GM21619 (cell line): ENCODE data around the gene VANGL2.

Experiments
- ATAC-seq: cut with Tn5 transposase; IDR thresholded peaks from one replicate; pipeline ENCODE4 v1.9.1; 2021; ENCODE audit not compliant: unreplicated experiment

The VANGL2 gene

DNA sequence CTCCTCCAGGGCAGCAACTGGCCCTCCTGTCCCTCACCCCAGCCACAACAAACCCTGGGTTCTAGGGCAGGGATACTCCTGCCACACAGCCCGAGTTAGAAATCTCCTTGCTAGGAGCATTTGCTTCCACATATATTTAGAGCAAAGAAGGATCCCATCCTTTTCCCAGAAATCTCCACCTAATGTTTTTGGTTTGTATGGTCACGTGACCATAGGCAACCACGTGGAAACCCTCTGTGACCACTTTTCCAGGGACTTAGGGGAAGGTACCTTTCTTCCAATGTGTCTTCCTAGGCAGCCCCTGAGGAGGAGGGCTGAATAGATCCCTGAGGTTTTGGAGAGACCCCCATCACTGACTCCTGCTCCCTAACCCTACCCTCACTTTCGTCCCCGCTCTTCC, 25.5 kb downstream of the VANGL2 start:
- ATAC-seq: no peak

GRCh38 chr1:160427625-160428024, 27.3 kb downstream of the VANGL2 start:
- ATAC-seq: no peak

DNA sequence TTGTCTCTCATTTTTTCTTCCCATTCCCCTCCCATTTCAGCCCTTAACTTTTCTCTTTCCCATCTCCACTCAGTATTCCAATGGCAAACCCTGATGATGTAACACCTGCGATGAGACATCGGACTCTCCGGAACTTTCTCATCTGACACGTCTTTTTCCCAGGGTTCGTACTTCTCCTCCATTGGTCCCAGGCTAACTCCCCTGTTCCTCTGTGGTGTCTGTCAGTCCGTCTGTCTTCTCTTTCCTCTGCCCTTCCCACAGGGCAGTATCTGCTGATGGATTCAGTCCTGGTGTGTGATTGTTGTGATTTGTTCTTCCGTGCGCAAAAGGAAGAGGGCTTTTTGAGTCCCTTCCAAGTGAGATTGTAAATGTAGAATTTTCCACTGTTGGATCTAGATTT, 27.7 kb downstream of the VANGL2 start:
- no peak for ATAC-seq

- ATAC-seq: no peak
Observed at GRCh38 chr1:160428655-160429054, 28.3 kb downstream of the VANGL2 start.

GRCh38 chr1:160429125-160429561, 28.8 kb downstream of the VANGL2 start:
- no peak for ATAC-seq

DNA sequence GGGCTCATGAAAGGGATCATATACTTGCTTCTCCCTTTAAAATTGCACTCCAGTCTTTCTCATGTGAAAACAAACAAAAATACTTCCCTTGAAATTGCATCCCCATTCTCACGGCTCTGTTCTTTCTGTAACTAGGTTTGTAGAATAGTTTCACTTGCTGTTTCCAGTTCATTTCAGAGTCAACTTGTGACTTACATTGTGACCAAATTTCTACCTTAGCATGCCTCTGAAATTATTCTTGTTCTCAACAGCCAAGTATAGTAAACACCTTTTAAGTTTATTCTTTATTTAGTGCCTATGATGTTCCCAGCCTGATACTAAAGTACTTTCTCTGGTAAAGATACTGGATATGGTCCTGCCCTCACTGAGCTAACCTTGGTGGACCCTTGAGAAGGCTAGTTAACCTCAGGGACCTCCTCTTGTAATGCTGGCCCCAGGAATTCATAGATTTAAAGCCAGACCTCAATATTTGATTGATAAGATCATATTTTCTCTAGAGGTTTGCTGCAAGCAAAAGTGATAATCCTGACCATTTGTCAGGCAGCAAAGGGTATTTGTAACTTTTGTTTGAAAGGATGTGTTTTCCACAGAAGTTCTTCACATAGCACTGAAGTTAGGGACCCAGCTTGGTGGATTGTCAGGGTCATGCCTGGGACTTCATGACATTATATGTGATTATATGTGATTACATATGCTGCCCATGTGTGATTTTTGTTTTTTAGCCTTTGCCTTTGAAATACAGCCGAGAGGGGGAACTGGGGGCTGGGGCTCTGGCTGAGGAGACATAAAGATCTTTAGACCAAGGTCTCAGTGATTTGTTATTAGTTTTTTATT, 29.6 kb downstream of the VANGL2 start:
- ATAC-seq: peak; percentile 45

DNA sequence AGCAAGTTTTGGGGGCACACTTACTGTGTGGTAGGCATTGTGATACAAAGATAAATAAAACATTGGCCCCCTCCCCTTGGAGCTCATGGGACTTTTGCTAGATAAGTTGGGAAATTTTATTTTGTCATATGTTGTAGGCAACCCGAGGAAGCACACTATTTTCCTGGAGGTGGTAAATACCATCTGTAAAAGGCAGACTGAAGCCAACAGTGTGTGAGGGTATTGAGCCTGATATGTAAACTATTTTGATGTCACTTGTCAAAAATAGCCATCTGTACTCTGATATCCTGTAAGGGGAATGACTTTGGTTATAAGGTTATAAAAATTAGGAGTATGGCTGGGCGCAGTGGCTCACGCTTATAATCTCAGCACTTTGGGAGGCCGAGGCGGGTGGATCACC, 30.6 kb downstream of the VANGL2 start:
- ATAC-seq: no peak

- ATAC-seq: no peak
Observed at GRCh38 chr1:160431571-160431970, 31.2 kb downstream of the VANGL2 start.

DNA sequence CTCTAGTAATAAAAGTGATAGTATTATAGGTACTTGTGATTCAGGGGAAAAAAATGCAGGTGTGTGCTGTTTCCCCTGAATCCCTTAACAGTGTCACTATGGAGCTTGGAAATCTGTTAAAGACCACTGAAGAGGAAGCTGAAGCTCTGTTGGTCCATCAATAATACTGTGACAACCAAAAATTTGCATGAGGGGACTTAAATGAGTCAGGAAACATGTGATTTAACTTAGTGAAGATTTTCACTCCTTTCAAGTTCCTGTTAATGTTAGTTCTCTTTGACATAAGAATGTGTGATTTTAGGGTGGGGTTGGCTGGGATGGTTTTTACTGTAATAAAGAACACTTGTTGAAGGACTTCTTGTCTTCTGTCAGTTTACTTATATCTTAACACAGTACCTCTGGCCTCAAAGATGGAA, 32.0 kb downstream of the VANGL2 start:
- peak; percentile 49 for ATAC-seq

GRCh38 chr1:160436966-160437365, 36.6 kb downstream of the VANGL2 start:
- no peak for ATAC-seq

DNA sequence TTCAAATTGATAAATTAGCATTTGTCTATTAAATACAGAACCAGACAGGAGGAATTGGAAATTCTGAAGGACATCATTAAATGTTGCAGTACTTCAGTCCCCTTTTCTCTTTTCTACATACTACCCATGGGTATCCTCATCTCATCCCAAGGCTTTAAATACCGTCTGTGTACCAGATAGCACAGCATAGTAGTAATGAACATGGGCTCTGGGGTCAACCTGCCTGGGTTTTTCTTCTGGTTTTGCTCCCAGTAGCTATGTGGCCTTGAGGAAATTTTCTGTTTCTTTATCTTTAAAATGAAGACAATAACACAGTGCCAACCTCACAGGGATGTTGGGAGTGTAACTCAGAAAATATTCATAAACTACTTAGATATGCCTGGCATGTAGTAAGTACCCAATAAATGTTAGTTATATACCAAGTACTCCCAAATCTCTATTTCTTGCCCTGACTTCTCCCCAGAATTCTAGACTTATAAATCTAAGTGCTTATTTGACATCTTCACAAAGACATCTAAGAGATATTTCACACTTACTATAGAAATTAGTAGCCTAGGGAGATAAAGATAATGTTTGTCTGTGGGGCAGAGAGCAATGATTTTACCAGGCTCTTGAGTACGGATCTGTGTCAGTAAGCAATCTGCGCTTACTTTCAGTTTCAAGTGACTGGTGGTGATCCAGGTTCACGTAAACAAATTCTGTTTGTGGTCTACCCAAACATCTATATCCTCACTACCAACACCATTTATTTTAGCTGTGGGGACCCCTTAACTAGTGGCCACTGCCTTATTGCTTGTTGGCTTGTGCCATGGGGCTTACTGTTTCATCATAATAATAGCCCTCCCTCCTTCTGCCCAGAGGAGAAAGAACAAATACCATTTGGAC, 37.3 kb downstream of the VANGL2 start:
- peak; percentile 78 for ATAC-seq

DNA sequence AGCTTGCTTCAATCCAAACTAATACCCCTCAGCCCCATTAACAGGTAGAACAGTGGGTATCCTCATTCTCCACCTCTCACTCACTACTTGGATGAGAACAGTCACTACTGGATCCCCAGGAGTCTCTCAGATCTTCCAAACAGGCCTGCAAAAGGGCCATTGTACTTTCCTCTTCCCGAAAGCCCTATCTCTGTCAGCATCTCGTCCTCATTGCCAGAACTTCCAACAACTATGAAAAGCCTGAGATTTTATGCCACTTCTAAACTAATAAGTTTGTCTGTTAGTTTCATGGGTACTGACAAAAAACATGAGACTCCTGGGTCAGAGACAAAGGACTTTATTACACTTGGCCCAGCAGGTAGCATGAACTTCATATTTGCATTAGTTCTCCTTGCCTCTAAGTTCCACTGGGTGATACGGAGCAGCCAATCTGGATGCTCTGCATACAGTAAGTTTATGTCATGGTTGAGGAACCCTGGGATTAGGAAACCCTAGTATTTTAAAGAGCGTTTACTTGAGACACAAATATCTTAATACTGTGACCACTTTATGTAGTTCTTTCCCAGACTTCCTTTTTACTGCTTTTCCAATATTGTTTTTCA, 38.1 kb downstream of the VANGL2 start:
- no peak for ATAC-seq

- ATAC-seq: no peak
Observed at GRCh38 chr1:160438935-160439334, 38.6 kb downstream of the VANGL2 start.

GRCh38 chr1:160439718-160440117, 39.4 kb downstream of the VANGL2 start:
- ATAC-seq: no peak

DNA sequence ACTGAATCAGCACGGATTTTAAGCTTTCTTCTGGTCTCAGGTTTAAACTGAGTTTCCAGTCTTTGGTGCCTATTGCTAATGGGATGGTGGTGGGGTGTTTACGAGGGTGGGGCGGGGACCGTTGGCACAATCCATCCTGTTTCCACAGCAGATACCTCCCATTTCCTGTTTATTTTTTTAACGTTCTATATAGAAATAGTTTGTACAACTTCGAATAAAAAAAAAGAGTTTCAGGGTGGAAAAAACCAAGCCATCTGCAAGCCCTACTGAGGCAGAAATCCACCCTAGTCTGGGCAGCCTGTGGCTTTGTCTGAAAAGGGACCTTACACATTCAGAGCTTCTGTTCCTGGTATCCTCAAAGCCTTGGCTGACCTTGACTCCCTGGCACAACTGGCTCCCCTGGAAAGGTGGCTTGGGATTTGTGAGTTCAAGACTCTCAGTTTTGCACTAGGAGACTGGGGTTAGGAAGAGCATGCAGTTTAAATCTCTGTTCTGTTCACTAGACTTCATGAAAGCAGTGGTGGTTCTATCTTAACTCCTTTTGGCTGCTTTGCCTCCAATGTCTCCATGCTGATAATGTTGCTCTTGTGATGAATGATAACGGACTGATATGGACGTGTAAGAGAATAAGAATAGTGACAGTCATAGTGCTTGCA, 46.7 kb downstream of the VANGL2 start:
- no peak for ATAC-seq

DNA sequence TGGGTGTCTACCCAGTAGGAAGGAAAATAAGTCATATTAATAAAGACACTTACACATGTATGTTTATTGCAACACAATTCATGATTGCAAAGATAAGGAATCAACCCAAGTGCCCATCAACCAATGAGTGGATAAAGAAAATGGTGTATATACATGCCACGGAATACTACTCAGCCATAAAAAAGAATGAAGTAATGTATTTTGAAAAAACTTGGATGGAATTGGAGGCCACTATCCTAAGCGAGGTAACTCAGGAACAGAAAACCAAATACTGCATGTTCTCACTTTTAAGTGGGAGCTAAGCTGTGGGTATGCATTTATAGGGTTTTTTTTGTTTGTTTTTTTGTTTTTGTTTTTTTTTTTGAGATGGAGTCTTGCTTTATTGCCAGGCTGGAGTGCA, 49.1 kb downstream of the VANGL2 start:
- no peak for ATAC-seq

GRCh38 chr1:160451119-160451858, 50.9 kb downstream of the VANGL2 start:
- ATAC-seq: peak; percentile 43

DNA sequence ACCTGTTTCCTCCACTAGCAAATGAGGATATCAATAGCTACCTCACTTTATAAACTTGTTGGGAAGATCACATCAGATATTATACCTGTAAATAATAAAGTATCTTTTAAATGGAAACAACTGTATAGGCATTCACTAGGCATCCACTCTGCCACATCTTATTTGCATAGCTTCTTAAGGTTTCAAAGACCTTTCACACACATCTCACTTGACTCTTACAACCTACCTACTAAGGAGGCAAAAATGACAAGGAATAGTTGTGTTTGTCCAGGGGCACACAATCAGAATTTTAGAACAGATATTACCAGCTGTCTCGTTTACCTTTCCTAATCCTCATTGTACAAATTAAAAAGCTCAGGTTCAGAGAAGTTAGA, 51.5 kb downstream of the VANGL2 start:
- ATAC-seq: peak; percentile 13

GRCh38 chr1:160453443-160453842, 53.1 kb downstream of the VANGL2 start:
- peak; percentile 51 for ATAC-seq

- ATAC-seq: no peak
Observed at GRCh38 chr1:160454371-160455152, 54.2 kb downstream of the VANGL2 start.
